GM21786 (cell line): Measurements from ENCODE around the gene PPP1R12C.

Experiments used
- ATAC-seq: cut with Tn5 transposase; IDR thresholded peaks from one replicate; pipeline ENCODE4 v1.9.1; 2021; ENCODE audit not compliant: unreplicated experiment

PPP1R12C gene

GRCh38 chr19:55046975-55047622 lies 70.3 kb downstream of the PPP1R12C start:
- no peak for ATAC-seq

GRCh38 chr19:55044771-55045716 lies 72.4 kb downstream of the PPP1R12C start:
- ATAC-seq: no peak

GRCh38 chr19:55044286-55044685 lies 73.2 kb downstream of the PPP1R12C start:
- ATAC-seq: no peak

- no peak for ATAC-seq
These were observed 74.7 kb downstream of the PPP1R12C start for GRCh38 chr19:55042688-55043087.

GRCh38 chr19:55042344-55042678 lies 75.1 kb downstream of the PPP1R12C start:
- no peak for ATAC-seq

- no peak for ATAC-seq
These were observed 75.7 kb downstream of the PPP1R12C start for GRCh38 chr19:55041627-55042343.

GRCh38 chr19:55041244-55041626 lies 76.2 kb downstream of the PPP1R12C start:
- no peak for ATAC-seq
